ENCODE data around the gene SPRR3.
"Not testable (repeated sequence)": the region's sequence is repeated elsewhere in the genome, so short reads cannot be mapped to it uniquely, and the experiment has no call there.

SPRR3 gene

DNA sequence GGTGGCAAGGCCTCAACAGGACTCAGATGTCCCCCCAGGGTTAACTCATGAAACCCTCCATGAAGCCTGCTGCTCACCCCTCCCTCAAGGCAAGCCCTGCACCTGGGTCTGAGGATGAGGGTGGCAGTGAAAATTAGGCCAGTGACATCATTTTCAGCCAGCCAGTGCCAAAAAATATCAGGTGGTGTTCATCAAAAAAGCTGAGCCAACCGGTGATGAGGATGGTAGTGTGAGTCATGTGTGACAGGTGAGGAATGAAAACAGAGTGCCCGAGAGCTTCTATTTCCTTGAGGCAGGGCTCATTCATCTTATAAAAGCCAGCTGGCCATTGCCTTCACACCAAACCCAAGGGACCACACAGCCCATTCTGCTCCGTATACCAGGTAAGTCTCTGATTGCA lies 17.8 kb upstream of the SPRR3 start, which contains the start of gene SPRR1A:
Gene SPRR1A (plus strand): TSS at position 339 of the 400 bp plus-strand sequence. CDS start 1,150 bp downstream, outside the sequence.
- Histone ChIP-seq H3K36me3 (ENCODE audit: control insufficient read depth, insufficient read depth, low read length) (no peaks in the 10 kb centered on the region), H3K4me1 (ENCODE audit: control insufficient read depth, insufficient read depth, low read length) (no peaks in the 10 kb centered on the region), H3K27me3 (ENCODE audit: control insufficient read depth, insufficient read depth, low read length) (no peaks in the 10 kb centered on the region), H3K27ac (ENCODE audit: low read depth, low read length) (no peak within 1 kb of the TSS), H3K9ac (ENCODE audit: low read depth, low read length) (no peak within 1 kb of the TSS), H3K4me3 (ENCODE audit: low read depth, low read length) (no peak within 1 kb of the TSS), H3K9me3 (ENCODE audit: control insufficient read depth, insufficient read depth, low read length) (no peaks in the 10 kb centered on the region; the same call in 1 of the 2 replicates)

DNA sequence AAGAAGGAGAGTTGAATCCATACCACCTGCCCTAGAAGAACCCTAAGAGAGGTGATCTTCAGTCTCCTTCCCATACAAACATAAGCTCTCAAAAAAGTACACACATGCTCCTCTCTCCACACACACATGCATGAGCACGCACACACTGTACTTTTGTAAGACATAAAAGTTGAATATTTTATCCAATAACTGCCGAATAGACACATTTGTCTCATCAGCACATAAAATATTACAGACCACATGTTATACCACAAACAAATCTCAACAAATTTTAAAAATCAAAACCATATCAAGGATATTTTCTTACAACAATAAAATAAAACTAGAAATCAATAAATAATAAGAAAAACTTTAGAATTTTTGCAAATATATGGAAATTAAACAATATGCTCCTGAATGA lies 15.0 kb upstream of the SPRR3 start:
- Histone ChIP-seq H3K27ac (ENCODE audit: low read depth, low read length) (no peak overlapping the region), H3K9ac (ENCODE audit: low read depth, low read length) (no peak overlapping the region), H3K4me1 (ENCODE audit: control insufficient read depth, insufficient read depth, low read length) (no peaks in the 10 kb centered on the region), H3K36me3 (ENCODE audit: control insufficient read depth, insufficient read depth, low read length) (no peaks in the 10 kb centered on the region), H3K27me3 (ENCODE audit: control insufficient read depth, insufficient read depth, low read length) (no peaks in the 10 kb centered on the region), H3K4me3 (ENCODE audit: low read depth, low read length) (no peak overlapping the region), H3K9me3 (ENCODE audit: control insufficient read depth, insufficient read depth, low read length) (no peaks in the 10 kb centered on the region; the same call in 1 of the 2 replicates)

DNA sequence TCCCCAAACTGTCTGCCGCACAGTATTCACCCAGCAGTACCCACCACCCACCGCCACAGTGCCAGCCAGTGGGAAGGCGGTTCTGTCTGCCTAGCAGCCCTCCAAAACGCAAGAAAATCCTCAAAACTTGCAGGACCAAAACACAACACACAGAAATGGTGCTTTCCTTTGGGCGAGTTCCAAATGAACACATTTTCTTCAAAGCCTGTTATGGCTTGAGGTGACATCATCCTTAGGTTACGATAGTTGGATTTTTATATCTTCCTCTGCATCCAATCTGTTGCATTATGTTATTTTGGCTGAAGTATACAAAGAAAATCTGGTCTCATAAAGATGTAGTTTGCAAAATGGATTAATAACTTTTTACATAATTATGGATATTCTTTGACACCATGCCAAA lies 8.4 kb upstream of the SPRR3 start:
- H3K9ac ChIP-seq (ENCODE audit: low read depth, low read length), result no peak overlapping the region
- 0 out of 2 replicates have a peak, but pooled peaks cover 9% of the 10 kb centered on the region for H3K4me1 ChIP-seq (ENCODE audit: control insufficient read depth, insufficient read depth, low read length)
- no peaks in the 10 kb centered on the region for H3K36me3 ChIP-seq (ENCODE audit: control insufficient read depth, insufficient read depth, low read length)
- no peak overlapping the region for H3K27ac ChIP-seq (ENCODE audit: low read depth, low read length)
- H3K27me3 ChIP-seq (ENCODE audit: control insufficient read depth, insufficient read depth, low read length), result no peaks in the 10 kb centered on the region
- no peak overlapping the region for H3K4me3 ChIP-seq (ENCODE audit: low read depth, low read length)
- 0 out of 2 replicates have a peak, but pooled peaks cover 6% of the 10 kb centered on the region for H3K9me3 ChIP-seq (ENCODE audit: control insufficient read depth, insufficient read depth, low read length)

- 0 out of 2 replicates have a peak, but pooled peaks cover 9% of the 10 kb centered on the region for H3K4me1 ChIP-seq (ENCODE audit: control insufficient read depth, insufficient read depth, low read length)
- H3K27ac ChIP-seq (ENCODE audit: low read depth, low read length), result no peak overlapping the region
- no peak overlapping the region for H3K4me3 ChIP-seq (ENCODE audit: low read depth, low read length)
- H3K9me3 ChIP-seq (ENCODE audit: control insufficient read depth, insufficient read depth, low read length), result peaks cover 9% of the 10 kb centered on the region; the same call in 1 of the 2 replicates
- no peaks in the 10 kb centered on the region for H3K36me3 ChIP-seq (ENCODE audit: control insufficient read depth, insufficient read depth, low read length)
- no peak overlapping the region for H3K9ac ChIP-seq (ENCODE audit: low read depth, low read length)
- H3K27me3 ChIP-seq (ENCODE audit: control insufficient read depth, insufficient read depth, low read length), result no peaks in the 10 kb centered on the region
Observed at GRCh38 chr1:152995842-152996241, 5.7 kb upstream of the SPRR3 start.

GRCh38 chr1:152996633-152997400 lies 4.7 kb upstream of the SPRR3 start:
- H3K27me3 ChIP-seq (ENCODE audit: control insufficient read depth, insufficient read depth, low read length), result no peaks in the 10 kb centered on the region
- H3K27ac ChIP-seq (ENCODE audit: low read depth, low read length), result no peak overlapping the region
- peaks cover 9% of the 10 kb centered on the region; the same call in 1 of the 2 replicates for H3K9me3 ChIP-seq (ENCODE audit: control insufficient read depth, insufficient read depth, low read length)
- no peaks in the 10 kb centered on the region for H3K36me3 ChIP-seq (ENCODE audit: control insufficient read depth, insufficient read depth, low read length)
- H3K4me1 ChIP-seq (ENCODE audit: control insufficient read depth, insufficient read depth, low read length), result 0 out of 2 replicates have a peak, but pooled peaks cover 9% of the 10 kb centered on the region
- no peak overlapping the region for H3K4me3 ChIP-seq (ENCODE audit: low read depth, low read length)
- H3K9ac ChIP-seq (ENCODE audit: low read depth, low read length), result no peak overlapping the region

- no peak overlapping the region for H3K4me3 ChIP-seq (ENCODE audit: low read depth, low read length)
- no peak overlapping the region for H3K27ac ChIP-seq (ENCODE audit: low read depth, low read length)
- no peaks in the 10 kb centered on the region for H3K27me3 ChIP-seq (ENCODE audit: control insufficient read depth, insufficient read depth, low read length)
- peaks cover 9% of the 10 kb centered on the region; the same call in 1 of the 2 replicates for H3K9me3 ChIP-seq (ENCODE audit: control insufficient read depth, insufficient read depth, low read length)
- no peaks in the 10 kb centered on the region for H3K36me3 ChIP-seq (ENCODE audit: control insufficient read depth, insufficient read depth, low read length)
- 0 out of 2 replicates have a peak, but pooled peaks cover 9% of the 10 kb centered on the region for H3K4me1 ChIP-seq (ENCODE audit: control insufficient read depth, insufficient read depth, low read length)
- H3K9ac ChIP-seq (ENCODE audit: low read depth, low read length), result no peak overlapping the region
Observed at GRCh38 chr1:152997901-152998300, 3.6 kb upstream of the SPRR3 start.

DNA sequence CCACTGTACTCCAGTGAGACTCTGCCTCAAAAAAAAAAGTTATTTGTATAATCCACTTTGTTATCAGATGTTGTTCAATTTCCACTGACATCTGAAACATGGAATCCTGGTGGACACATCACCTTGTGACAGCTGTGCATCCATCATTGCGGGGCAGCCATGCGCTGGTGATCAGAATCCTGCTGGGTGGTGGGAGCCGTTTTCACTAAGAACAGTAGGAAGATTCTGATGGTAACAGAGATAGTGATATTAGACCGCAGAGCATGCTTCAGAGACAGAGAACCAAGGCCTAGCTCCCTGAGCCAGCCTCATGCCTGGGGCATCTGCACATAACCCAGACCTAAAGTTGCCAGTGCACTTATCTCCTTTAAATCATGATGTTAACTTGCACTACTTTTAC lies 3.1 kb upstream of the SPRR3 start:
- no peak overlapping the region for H3K27ac ChIP-seq (ENCODE audit: low read depth, low read length)
- no peaks in the 10 kb centered on the region for H3K36me3 ChIP-seq (ENCODE audit: control insufficient read depth, insufficient read depth, low read length)
- 0 out of 2 replicates have a peak, but pooled peaks cover 9% of the 10 kb centered on the region for H3K4me1 ChIP-seq (ENCODE audit: control insufficient read depth, insufficient read depth, low read length)
- no peak overlapping the region for H3K9ac ChIP-seq (ENCODE audit: low read depth, low read length)
- no peak overlapping the region for H3K4me3 ChIP-seq (ENCODE audit: low read depth, low read length)
- H3K9me3 ChIP-seq (ENCODE audit: control insufficient read depth, insufficient read depth, low read length), result peaks cover 9% of the 10 kb centered on the region; the same call in 1 of the 2 replicates
- H3K27me3 ChIP-seq (ENCODE audit: control insufficient read depth, insufficient read depth, low read length), result no peaks in the 10 kb centered on the region

DNA sequence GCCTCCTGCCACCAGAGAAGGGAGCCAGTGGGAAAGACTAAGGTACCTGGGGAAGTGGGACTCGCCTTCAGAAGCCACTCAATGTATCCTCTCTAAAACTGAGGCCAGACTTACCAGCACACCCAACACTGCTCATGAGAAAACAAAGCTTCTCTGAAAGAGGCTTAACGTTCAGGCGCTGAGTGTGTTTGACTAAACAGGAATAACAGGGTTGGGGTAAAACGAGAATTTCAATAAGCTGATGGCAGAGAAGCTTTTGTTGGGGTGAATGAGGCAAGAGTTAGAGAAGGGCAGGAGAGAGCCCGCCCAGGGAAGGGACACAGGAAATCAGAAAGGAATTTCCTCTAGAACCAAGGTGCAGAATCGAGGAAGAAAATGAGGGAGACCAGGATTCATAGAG lies 1.7 kb upstream of the SPRR3 start:
- H3K9me3 ChIP-seq (ENCODE audit: control insufficient read depth, insufficient read depth, low read length), result peaks cover 9% of the 10 kb centered on the region; the same call in 1 of the 2 replicates
- H3K27me3 ChIP-seq (ENCODE audit: control insufficient read depth, insufficient read depth, low read length), result no peaks in the 10 kb centered on the region
- no peak overlapping the region for H3K9ac ChIP-seq (ENCODE audit: low read depth, low read length)
- no peaks in the 10 kb centered on the region for H3K36me3 ChIP-seq (ENCODE audit: control insufficient read depth, insufficient read depth, low read length)
- no peak overlapping the region for H3K4me3 ChIP-seq (ENCODE audit: low read depth, low read length)
- no peak overlapping the region for H3K27ac ChIP-seq (ENCODE audit: low read depth, low read length)
- 0 out of 2 replicates have a peak, but pooled peaks cover 9% of the 10 kb centered on the region for H3K4me1 ChIP-seq (ENCODE audit: control insufficient read depth, insufficient read depth, low read length)

- Histone ChIP-seq H3K27ac (ENCODE audit: low read depth, low read length) (no peak overlapping the region), H3K4me3 (ENCODE audit: low read depth, low read length) (no peak overlapping the region), H3K36me3 (ENCODE audit: control insufficient read depth, insufficient read depth, low read length) (no peaks in the 10 kb centered on the region), H3K4me1 (ENCODE audit: control insufficient read depth, insufficient read depth, low read length) (0 out of 2 replicates have a peak, but pooled peaks cover 9% of the 10 kb centered on the region), H3K27me3 (ENCODE audit: control insufficient read depth, insufficient read depth, low read length) (no peaks in the 10 kb centered on the region), H3K9ac (ENCODE audit: low read depth, low read length) (no peak overlapping the region), H3K9me3 (ENCODE audit: control insufficient read depth, insufficient read depth, low read length) (peaks cover 6% of the 10 kb centered on the region; the same call in 1 of the 2 replicates)
Observed at GRCh38 chr1:153000294-153000693, 1.3 kb upstream of the SPRR3 start.

DNA sequence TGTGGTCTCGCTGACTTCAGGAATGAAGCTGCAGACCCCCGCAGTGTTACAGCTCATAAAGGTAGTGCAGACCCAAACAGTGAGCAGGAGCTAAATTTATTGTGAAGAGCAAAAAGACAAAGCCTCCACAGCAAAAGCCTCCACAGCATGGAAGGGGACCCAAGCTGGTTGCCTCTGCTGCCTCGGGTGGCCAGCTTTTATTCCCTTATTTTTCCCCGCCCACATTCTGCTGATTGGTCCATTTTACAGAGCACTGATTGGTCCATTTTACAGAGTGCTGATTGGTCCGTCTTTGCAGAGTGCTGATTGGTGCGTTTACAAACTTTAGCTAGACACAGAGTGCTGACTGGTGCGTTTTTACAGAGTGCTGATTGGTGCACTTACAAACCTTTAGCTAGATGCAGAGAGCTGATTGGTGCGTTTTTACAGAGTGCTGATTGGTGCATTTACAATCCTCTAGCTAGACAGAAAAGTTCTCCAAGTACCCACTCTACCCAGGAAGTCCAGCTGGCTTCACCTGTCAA lies 9.7 kb downstream of the SPRR3 start:
- not testable (repeated sequence) for H3K27ac ChIP-seq (ENCODE audit: low read depth, low read length); H3K4me3 ChIP-seq (ENCODE audit: low read depth, low read length); H3K9me3 ChIP-seq (ENCODE audit: control insufficient read depth, insufficient read depth, low read length); H3K4me1 ChIP-seq (ENCODE audit: control insufficient read depth, insufficient read depth, low read length); H3K27me3 ChIP-seq (ENCODE audit: control insufficient read depth, insufficient read depth, low read length); H3K36me3 ChIP-seq (ENCODE audit: control insufficient read depth, insufficient read depth, low read length); H3K9ac ChIP-seq (ENCODE audit: low read depth, low read length)

GRCh38 chr1:153021829-153022228 lies 20.3 kb downstream of the SPRR3 start:
- H3K4me3 ChIP-seq (ENCODE audit: low read depth, low read length); H3K27ac ChIP-seq (ENCODE audit: low read depth, low read length); H3K9me3 ChIP-seq (ENCODE audit: control insufficient read depth, insufficient read depth, low read length); H3K9ac ChIP-seq (ENCODE audit: low read depth, low read length); H3K4me1 ChIP-seq (ENCODE audit: control insufficient read depth, insufficient read depth, low read length); H3K27me3 ChIP-seq (ENCODE audit: control insufficient read depth, insufficient read depth, low read length); H3K36me3 ChIP-seq (ENCODE audit: control insufficient read depth, insufficient read depth, low read length): not testable (repeated sequence)
